DMS114 treated with DMSO at 0.1 percent for 48 hours (cell line): ENCODE results near the gene PDE8A.
"Not testable (repeated sequence)": the region's sequence is repeated elsewhere in the genome, so short reads cannot be mapped to it uniquely, and the experiment has no call there.

Experiments used
- DNase-seq: peaks from one replicate; lab custom pipeline; 2025; ENCODE audit not compliant: unreplicated experiment; lab: John Stamatoyannopoulos, UW

Gene PDE8A

DNA sequence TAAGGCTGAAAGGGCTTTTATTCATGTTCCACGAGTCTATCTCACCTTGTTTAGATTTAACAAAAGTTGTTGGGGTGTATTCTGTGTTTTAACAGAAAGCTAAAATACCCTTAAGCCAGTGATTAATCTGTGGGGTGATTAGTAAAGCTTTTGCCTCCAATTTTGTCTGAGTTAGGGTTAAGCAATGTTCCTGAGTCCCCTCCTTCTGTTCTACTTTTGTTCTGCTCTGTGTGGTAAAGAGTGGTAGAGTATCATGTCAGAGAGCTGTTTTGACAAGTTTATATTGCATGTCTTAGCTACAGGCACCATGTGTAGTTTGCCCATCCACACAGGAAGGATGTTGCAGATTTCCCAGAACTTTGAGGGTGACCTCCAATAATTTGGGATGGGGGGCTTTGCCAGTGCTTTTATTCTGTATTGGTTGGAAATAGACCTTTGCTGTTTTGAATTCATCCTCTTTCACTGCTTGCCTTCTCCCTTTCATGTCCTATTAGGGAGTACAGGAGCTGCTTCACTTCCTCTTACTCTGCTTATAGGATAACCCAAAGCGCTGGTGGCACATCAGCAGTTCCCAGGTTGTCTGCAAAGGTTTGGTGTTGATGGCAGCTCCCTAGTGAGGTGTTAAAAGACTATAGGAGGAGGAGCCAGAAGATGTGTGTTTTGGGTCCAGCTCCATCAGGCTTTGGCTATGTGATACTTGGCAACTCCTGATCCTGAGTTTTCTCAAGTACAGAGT, 7.4 kb downstream of the PDE8A start:
- DNase-seq, result no peak

DNA sequence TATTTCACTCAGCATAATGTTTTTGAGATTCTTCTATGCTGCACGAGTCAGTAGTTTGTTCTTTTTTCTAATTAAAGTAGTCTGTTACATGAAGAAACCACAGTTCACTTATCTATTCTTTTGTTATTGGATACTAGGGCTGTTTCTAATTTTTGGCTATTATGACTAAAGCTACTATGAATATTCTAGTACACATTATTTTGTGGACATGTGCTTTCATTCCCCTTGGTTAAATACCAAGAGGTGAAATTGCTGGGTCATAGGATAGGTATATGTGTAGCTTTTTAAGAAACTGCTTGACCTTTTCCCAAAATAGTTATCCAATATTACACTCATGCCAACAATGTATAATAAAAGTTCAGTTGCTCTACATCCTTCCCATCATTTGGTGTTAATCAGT, 8.9 kb downstream of the PDE8A start:
- DNase-seq, result no peak

DNA sequence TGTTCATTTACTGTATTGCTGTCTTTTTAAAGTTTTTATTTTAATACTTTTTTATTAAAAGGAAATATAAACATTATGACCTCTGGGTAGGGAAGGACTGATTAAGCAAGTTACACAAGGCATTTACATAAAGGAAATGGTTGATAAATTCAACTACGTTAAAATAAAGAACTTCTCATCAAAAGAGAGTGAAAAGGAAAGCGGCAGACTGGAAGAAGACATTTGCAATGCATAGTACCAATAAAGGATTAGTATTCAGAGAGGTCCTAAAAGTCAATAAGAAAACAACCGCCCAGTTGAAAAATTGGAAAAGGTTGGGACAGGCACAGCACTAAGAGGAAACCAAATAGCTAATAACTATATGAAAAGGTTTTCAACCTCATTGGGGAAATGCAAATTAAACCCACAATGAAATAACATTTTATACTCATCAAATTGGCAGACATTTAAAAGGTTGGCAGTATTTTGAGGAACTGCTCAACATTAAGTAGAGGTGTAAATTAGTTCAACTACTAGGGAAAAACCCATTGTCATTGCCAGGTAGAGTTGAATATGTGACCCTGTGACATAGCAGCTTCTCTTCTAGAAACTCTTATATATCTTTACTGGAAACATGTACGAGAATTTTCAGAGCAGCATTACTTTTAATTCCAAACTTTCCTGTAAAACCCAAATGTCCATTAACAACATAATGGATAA, 9.5 kb downstream of the PDE8A start:
- no peak for DNase-seq

- no peak for DNase-seq
These were observed 10.7 kb downstream of the PDE8A start for GRCh38 chr15:84992157-84992944.

GRCh38 chr15:84996055-84996454, 14.4 kb downstream of the PDE8A start:
- DNase-seq, result no peak

DNA sequence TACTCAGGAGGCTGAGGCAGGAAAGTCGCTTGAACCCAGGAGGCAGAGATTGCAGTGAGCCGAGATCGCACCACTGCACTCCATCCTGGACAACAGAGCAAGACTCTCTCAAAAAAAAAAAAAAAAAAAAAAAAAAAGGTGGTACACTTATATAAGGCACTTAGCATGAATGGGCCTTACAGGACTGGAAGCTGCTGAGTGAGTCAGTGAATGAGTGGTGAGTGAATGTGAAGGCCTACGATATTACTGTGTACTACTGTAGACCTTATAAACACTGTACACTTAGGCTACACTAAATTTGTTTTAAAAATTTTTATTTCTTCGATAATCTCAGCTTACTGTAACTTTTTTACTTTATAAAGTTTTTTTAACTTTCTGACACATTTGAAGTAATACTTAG, 15.1 kb downstream of the PDE8A start:
- not testable (repeated sequence) for DNase-seq

- DNase-seq, result not testable (repeated sequence)
These were observed 15.6 kb downstream of the PDE8A start for GRCh38 chr15:84997214-84997613.

DNA sequence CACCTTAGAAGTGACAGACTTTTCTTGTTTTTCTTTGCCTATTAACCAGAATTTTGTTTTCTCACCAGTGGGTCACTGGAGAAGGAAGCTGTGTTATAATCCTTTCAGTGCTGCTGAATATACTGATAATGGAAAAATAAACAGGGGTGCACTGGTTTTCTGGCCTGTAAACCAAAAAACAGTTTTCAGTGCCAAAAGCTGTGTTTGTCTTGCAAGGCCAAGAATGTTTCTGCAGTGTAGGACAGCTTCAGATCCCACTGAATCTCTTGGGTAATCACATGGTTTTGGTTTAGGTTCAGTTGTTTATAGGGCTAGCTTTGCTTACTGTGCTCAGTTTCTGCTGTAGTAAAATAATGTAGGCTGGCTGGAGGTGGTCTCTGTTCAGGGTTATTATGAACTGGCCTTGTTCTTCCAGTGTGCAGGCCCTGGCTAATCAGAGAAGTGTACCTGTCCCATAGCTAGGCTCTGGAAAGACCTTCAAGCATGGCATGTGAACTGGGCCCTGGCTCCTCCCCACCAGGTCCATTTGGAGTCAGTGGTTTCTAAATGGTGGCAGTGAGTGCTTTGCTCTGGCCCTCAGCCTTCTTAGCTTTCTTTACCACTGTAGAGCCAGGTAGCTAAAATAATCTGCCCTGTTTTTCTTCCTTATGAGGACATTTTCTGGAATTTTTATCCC, 18.7 kb downstream of the PDE8A start:
- DNase-seq, result no peak

DNA sequence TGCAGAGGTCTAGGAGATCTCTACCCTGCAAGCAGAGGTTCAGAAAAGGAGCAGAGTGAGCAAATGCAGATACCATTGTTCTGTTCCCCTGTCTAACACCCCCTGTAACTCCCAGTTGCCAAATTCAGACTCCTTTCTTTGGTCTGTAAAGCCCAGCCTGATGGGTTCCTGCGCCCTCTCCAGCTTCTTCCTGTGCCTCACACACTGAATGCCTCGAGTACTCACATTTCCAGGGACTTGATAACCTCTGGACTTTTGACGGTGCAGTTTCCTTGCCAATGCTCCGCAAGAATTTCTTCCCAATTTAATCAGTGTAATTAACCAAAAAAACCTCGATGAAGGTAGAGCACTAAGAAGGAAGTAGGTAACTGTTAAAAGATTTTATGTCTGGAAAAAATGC, 19.3 kb downstream of the PDE8A start:
- no peak for DNase-seq

DNA sequence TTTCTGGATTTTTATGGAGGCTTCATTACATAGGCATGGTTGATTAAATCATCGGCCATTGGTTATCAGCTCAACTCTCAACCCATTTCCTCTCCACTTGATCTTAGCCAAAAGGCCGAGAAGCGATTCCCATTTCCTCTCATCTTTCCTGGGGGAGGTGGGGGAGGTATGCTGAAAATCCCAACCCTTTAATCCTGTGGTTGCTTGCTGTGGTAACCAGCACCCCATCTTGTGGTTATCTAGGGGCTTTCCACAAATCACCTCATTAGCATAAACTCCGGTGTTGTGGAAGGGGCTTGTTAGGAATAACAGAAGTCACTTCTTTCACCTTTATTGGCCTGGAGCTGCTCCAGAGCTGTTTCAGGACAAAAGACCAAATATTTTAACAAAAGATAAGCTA, 20.9 kb downstream of the PDE8A start:
- DNase-seq, result no peak

GRCh38 chr15:85003593-85004312, 22.1 kb downstream of the PDE8A start:
- no peak for DNase-seq

DNA sequence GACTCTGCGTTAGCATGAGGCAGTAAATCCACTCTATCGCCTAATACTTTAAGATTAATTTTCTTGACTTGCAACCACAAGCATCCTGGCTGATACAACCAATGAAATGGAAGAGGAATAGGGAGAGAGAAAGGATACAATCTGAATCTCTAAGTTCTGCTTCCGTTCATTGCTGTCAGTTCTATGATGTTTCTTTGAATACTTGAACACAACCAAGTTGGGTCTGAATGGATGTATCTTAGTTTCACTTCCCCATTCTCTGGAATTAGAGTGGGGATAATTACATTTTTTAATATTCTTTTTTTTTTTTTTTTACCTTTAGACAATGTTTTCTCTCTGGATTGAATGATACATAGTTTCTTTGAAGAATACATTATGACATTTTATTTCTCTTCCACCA, 22.9 kb downstream of the PDE8A start:
- no peak for DNase-seq

GRCh38 chr15:85005319-85005718, 23.7 kb downstream of the PDE8A start:
- no peak for DNase-seq

GRCh38 chr15:85005746-85006145, 24.1 kb downstream of the PDE8A start:
- DNase-seq, result no peak

DNA sequence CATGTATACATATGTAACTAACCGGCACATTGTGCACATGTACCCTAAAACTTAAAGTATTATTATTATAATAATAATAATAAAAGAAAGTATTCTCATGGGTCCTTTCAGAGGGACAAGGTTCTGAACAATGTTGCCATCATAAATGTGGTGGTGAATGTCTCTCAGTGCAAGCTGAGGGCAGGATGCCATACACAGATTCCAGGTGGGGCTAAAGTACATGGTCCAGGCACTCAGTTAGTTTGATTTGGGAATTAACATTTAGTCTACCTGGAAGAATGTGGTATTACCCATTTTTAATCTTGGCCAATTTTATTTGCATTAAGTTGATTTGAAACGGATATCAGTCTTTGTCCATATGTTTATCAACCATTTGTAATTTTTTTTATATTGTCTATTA, 24.5 kb downstream of the PDE8A start:
- DNase-seq, result no peak

- DNase-seq, result no peak
These were observed 25.0 kb downstream of the PDE8A start for GRCh38 chr15:85006655-85007054.

DNA sequence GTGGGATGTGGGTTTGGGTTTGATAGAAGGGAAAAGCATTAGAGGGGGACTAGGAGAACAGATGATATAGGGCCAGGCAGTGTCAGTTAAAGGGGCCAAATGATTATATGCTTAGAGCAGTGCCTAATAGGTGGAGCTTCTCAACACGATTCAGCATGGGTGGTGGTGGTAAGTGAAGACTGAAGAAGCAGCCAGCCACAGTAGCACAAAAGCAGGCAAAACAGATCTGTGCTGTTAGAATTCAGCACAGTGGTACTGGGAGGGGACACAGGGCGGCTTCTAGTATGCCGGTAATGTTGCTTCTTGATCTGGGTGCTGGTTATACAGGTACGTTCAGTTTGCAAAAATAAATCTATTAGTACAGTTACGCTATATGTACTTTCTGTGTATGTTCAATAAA, 25.5 kb downstream of the PDE8A start:
- no peak for DNase-seq

DNA sequence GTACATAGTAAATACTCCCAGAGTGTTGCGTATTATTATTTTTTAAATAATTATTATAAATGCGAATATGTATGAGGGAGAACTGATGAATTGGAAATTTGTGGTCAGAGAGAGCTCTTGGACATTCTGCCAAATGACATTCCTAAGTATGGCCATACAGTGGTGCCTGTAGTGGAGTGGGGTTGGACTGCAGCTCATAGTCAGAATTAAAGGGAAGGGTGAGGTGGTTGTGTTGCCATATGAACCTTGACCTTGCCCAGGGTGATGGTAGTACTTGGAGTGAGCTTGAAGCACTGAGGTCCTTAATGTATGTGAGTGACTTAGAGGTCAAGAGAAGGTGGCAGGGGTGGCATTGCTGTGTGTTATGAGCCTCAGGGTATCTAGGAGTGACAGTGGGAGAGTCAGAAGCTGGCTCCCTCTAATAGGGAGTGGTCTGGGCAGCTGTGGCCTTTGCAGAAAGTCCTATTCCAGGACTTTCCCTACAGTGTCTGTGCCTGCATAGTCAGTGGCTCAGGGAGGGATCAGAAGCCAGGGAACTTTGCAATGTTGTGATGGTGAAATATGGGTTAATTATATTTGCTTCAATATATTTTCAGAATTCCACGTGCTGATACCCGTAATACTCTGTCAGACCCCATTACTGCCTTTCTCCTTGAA, 26.2 kb downstream of the PDE8A start:
- DNase-seq, result no peak

- no peak for DNase-seq
These were observed 27.0 kb downstream of the PDE8A start for GRCh38 chr15:85008474-85009260.
